SJSA1 (cell line): ENCODE data around the gene TTLL4. TPM values are rescaled to one million over a fixed set of nuclear protein-coding genes. Genes with fewer than 3 reads are reported as not detected.
"Not testable (repeated sequence)": the region's sequence is repeated elsewhere in the genome, so short reads cannot be mapped to it uniquely, and the experiment has no call there.

Experiments
- DNase-seq, 2 experiments: peaks; one replicate each; pipeline ENCODE4 v3.0.0-alpha.2; 2015 to 2020; ENCODE audit warnings: low spot score in 2 of 2, low read depth in 1 of 2
- H3K27ac ChIP-seq: fragments of 250-450 bp; sonication (Bioruptor Pico); 2 replicates; pipeline ENCODE4 v1.5.1; 2020; ENCODE audit warnings: mild to moderate bottlenecking, moderate library complexity
- H3K27me3 ChIP-seq: fragments of 250-450 bp; sonication (Bioruptor Pico); replicated peaks from 2 replicates; pipeline ENCODE4 v1.5.1; 2020; ENCODE audit warnings: mild to moderate bottlenecking, moderate library complexity
- H3K36me3 ChIP-seq: fragments of 250-450 bp; sonication (Bioruptor Pico); 2 replicates; pipeline ENCODE4 v1.5.1; 2020; ENCODE audit warnings: mild to moderate bottlenecking
- H3K4me1 ChIP-seq: fragments of 250-450 bp; sonication (Bioruptor Pico); replicated peaks from 2 replicates; pipeline ENCODE4 v1.6.1; 2021; ENCODE audit warnings: mild to moderate bottlenecking
- H3K4me3 ChIP-seq: fragments of 250-450 bp; sonication (Bioruptor Pico); 2 replicates; pipeline ENCODE4 v1.5.1; 2020; ENCODE audit warnings: mild to moderate bottlenecking
- H3K9me3 ChIP-seq: fragments of 250-450 bp; sonication (Bioruptor Pico); replicated peaks from 2 replicates; pipeline ENCODE4 v1.5.1; 2020; ENCODE audit warnings: mild to moderate bottlenecking
- total RNA-seq: library from RNA; depleted of rRNA; stranded (reverse); fragments of >200 nt; shearing (Covaris generic); gene quantifications from 2 replicates; pipeline ENCODE4 v1.2.3, GENCODE V29; 2014; rRNA removed

The TTLL4 gene
- 6.4 and 11.0 TPM in 2 replicates for total RNA-seq

GRCh38 chr2:218710687-218711549 lies at the start of gene TTLL4:
Gene TTLL4, plus strand, starts transcription at chr2:218710835. Its CDS starts 26,842 bp downstream, at chr2:218737677.
- Histone ChIP-seq H3K4me1 (peaks cover 7% of the 10 kb centered on the region), H3K36me3 (peaks cover 10% of the 10 kb centered on the region), H3K27me3 (no peaks in the 10 kb centered on the region), H3K27ac (peak within 1 kb of the TSS; percentile 62), H3K9me3 (no peaks in the 10 kb centered on the region), H3K4me3 (peak within 1 kb of the TSS; percentile 85)
- peak; percentile 89 to 98 for DNase-seq

- Histone ChIP-seq H3K4me1 (peaks cover 4% of the 10 kb centered on the region), H3K4me3 (no peak overlapping the region), H3K27me3 (no peaks in the 10 kb centered on the region), H3K36me3 (peaks cover 79% of the 10 kb centered on the region), H3K9me3 (no peaks in the 10 kb centered on the region), H3K27ac (no peak overlapping the region)
- DNase-seq, result no peak
Observed at GRCh38 chr2:218662377-218662776, 48.3 kb upstream of the TTLL4 start.

GRCh38 chr2:218662827-218663226 lies 47.8 kb upstream of the TTLL4 start:
- Histone ChIP-seq H3K4me1 (peaks cover 4% of the 10 kb centered on the region), H3K9me3 (no peaks in the 10 kb centered on the region), H3K36me3 (peaks cover 79% of the 10 kb centered on the region), H3K27me3 (no peaks in the 10 kb centered on the region), H3K27ac (no peak overlapping the region), H3K4me3 (no peak overlapping the region)
- no peak for DNase-seq

- Histone ChIP-seq H3K4me3 (no peak overlapping the region), H3K4me1 (peaks cover 4% of the 10 kb centered on the region), H3K36me3 (peaks cover 83% of the 10 kb centered on the region), H3K27ac (no peak overlapping the region), H3K9me3 (no peaks in the 10 kb centered on the region), H3K27me3 (no peaks in the 10 kb centered on the region)
- no peak for DNase-seq
Observed at GRCh38 chr2:218663901-218664300, 46.7 kb upstream of the TTLL4 start.

GRCh38 chr2:218664653-218665052 lies 46.0 kb upstream of the TTLL4 start:
- H3K36me3 ChIP-seq, result peaks cover 87% of the 10 kb centered on the region

GRCh38 chr2:218671097-218671653 lies 39.5 kb upstream of the TTLL4 start:
- Histone ChIP-seq H3K27me3 (no peaks in the 10 kb centered on the region), H3K4me3 (peak overlapping the region; percentile 66), H3K9me3 (no peaks in the 10 kb centered on the region), H3K4me1 (peaks cover 12% of the 10 kb centered on the region), H3K27ac (peak overlapping the region; percentile 55), H3K36me3 (peaks cover 33% of the 10 kb centered on the region)
- DNase-seq, result no peak

More at GRCh38 chr2:218664653-218665052, 46.0 kb upstream of the TTLL4 start:
- Histone ChIP-seq H3K9me3 (no peaks in the 10 kb centered on the region), H3K27ac (no peak overlapping the region), H3K4me3 (no peak overlapping the region), H3K27me3 (no peaks in the 10 kb centered on the region), H3K4me1 (peaks cover 7% of the 10 kb centered on the region)
- DNase-seq, result no peak

GRCh38 chr2:218671654-218672566 lies 38.7 kb upstream of the TTLL4 start, which contains the start of the genes RNF25 and STK36:
Gene RNF25, minus strand, starts transcription at chr2:218672002. Its CDS starts 32 bp downstream, at chr2:218671970.
Gene STK36, plus strand, starts transcription at chr2:218672086. Its CDS starts 744 bp downstream, at chr2:218672830.
- H3K9me3 ChIP-seq, result no peaks in the 10 kb centered on the region
- no peaks in the 10 kb centered on the region for H3K27me3 ChIP-seq
- peak within 1 kb of the TSS; percentile 55 for H3K27ac ChIP-seq
- H3K36me3 ChIP-seq, result peaks cover 26% of the 10 kb centered on the region
- peak within 1 kb of the TSS; percentile 66 for H3K4me3 ChIP-seq
- peaks cover 12% of the 10 kb centered on the region for H3K4me1 ChIP-seq
- peak; percentile 86 to 91 for DNase-seq

GRCh38 chr2:218679119-218679518 lies 31.5 kb upstream of the TTLL4 start:
- no peak overlapping the region for H3K4me3 ChIP-seq
- no peaks in the 10 kb centered on the region for H3K9me3 ChIP-seq
- no peaks in the 10 kb centered on the region; the same call in 1 of the 2 replicates for H3K36me3 ChIP-seq
- no peak for DNase-seq
- no peaks in the 10 kb centered on the region for H3K4me1 ChIP-seq
- H3K27ac ChIP-seq, result no peak overlapping the region
- H3K27me3 ChIP-seq, result no peaks in the 10 kb centered on the region

- Histone ChIP-seq H3K27me3 (no peaks in the 10 kb centered on the region), H3K4me3 (no peak overlapping the region), H3K4me1 (no peaks in the 10 kb centered on the region), H3K36me3 (no peaks in the 10 kb centered on the region; the same call in 1 of the 2 replicates), H3K27ac (no peak overlapping the region), H3K9me3 (no peaks in the 10 kb centered on the region)
- no peak for DNase-seq
Observed at GRCh38 chr2:218680061-218680460, 30.6 kb upstream of the TTLL4 start.

GRCh38 chr2:218687400-218688060 lies 23.1 kb upstream of the TTLL4 start:
- not testable (repeated sequence) for H3K27ac ChIP-seq, H3K4me1 ChIP-seq, H3K36me3 ChIP-seq, H3K27me3 ChIP-seq, H3K4me3 ChIP-seq, H3K9me3 ChIP-seq
- DNase-seq, result peak; percentile 35 to 61

GRCh38 chr2:218691234-218691633 lies 19.4 kb upstream of the TTLL4 start:
- no peak for DNase-seq

GRCh38 chr2:218694405-218695145 lies 16.1 kb upstream of the TTLL4 start:
- Histone ChIP-seq H3K4me3 (no peak overlapping the region), H3K27me3 (no peaks in the 10 kb centered on the region), H3K4me1 (no peaks in the 10 kb centered on the region), H3K9me3 (no peaks in the 10 kb centered on the region), H3K36me3 (peaks cover 13% of the 10 kb centered on the region), H3K27ac (no peak overlapping the region)
- DNase-seq, result no peak

More at GRCh38 chr2:218691234-218691633, 19.4 kb upstream of the TTLL4 start:
- no peaks in the 10 kb centered on the region for H3K4me1 ChIP-seq
- H3K9me3 ChIP-seq, result no peaks in the 10 kb centered on the region
- no peak overlapping the region for H3K4me3 ChIP-seq
- peaks cover 16% of the 10 kb centered on the region for H3K36me3 ChIP-seq
- no peaks in the 10 kb centered on the region for H3K27me3 ChIP-seq
- H3K27ac ChIP-seq, result no peak overlapping the region
